ENCODE data around the gene ZNF609.

DNA sequence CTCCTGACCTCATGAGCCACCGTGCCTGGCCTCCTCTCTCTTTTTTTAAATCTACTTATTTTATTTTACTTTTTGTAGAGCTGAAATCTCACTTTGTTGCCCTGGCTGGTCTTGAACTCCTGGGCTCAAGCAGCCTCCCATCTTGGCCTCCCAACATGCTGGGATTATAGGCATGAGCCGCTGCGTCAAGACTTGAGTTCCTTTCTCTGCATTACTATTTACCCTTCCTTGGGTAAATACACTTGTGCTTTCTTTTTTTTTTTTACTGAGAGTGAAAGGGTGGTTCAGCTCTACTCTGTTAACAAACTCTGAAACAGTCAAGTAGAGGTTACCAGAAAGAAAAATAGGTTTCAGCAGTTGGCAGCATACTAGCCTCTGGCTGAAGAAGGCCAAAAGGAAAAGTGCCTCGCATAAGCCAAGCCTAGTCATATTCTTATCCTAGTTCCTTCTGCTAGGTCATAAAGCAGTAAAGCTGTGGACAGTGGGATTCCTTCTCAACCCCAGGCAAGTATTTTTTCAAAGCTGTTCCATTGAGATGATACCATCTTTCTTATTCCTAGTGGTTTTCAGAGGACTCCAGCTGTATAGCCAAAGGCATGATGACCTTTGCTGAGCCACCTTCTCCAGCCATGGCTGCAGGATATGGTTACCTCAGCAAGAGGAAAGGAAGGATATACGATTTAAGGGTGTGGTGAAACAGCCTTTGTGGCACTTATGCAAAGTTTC is 179.9 kb downstream of the ZNF609 start:
- TF ChIP-seq EZH2 (IDR thresholded peaks at IDR 0.05; ENCODE audit: insufficient read depth, poor library complexity, severe bottlenecking) = no peak
- no peak for TF ChIP-seq EZH2phosphoT487 (IDR thresholded peaks at IDR 0.05; ENCODE audit: insufficient read depth, low read depth)
